Smooth muscle cell (in vitro differentiated cells): Measurements from ENCODE around the gene BMP10. TPM values are rescaled to one million over a fixed set of nuclear protein-coding genes. Genes with fewer than 3 reads are reported as not detected.

Experiments used
- DNase-seq: peaks from one replicate; lab custom pipeline; 2025; ENCODE audit not compliant: unreplicated experiment; lab: John Stamatoyannopoulos, UW
- H2AFZ ChIP-seq: fragments of 200-600 bp; sonication (generic); 2 replicates; pipeline ENCODE4 v1.6.0; 2016; ENCODE audit warnings: antibody characterized with exemption, low read depth, mild to moderate bottlenecking
- H3F3A ChIP-seq: fragments of 200-600 bp; sonication (generic); 2 replicates; pipeline ENCODE4 v1.6.0; 2017; ENCODE audit warnings: antibody characterized with exemption, low read depth
- H3K27ac ChIP-seq: fragments of 200-600 bp; sonication (generic); 2 replicates; pipeline ENCODE4 v1.5.1; 2016; ENCODE audit warnings: low read depth, mild to moderate bottlenecking
- H3K27me3 ChIP-seq: fragments of 200-600 bp; sonication (generic); 2 replicates; pipeline ENCODE4 v1.6.1; 2016; ENCODE audit warnings: low read depth, mild to moderate bottlenecking
- H3K36me3 ChIP-seq: fragments of 200-600 bp; sonication (generic); 2 replicates; pipeline ENCODE4 v1.5.1; 2016; ENCODE audit warnings: low read depth
- H3K4me1 ChIP-seq: fragments of 200-600 bp; sonication (generic); 2 replicates; pipeline ENCODE4 v1.5.1; 2016; ENCODE audit warnings: low read depth
- H3K4me2 ChIP-seq: fragments of 200-600 bp; sonication (generic); 2 replicates; pipeline ENCODE4 v1.6.0; 2016; ENCODE audit warnings: mild to moderate bottlenecking
- H3K4me3 ChIP-seq: fragments of 200-600 bp; sonication (generic); 2 replicates; pipeline ENCODE4 v1.5.1; 2016; ENCODE audit warnings: mild to moderate bottlenecking
- H3K79me2 ChIP-seq: fragments of 200-600 bp; sonication (generic); 2 replicates; pipeline ENCODE4 v1.6.0; 2016; ENCODE audit warnings: low read depth, mild to moderate bottlenecking
- H3K9ac ChIP-seq: fragments of 200-600 bp; sonication (generic); 2 replicates; pipeline ENCODE4 v1.6.0; 2016; ENCODE audit warnings: low read depth
- H3K9me3 ChIP-seq: fragments of 200-600 bp; sonication (generic); replicated peaks from 2 replicates; pipeline ENCODE4 v1.5.1; 2016; ENCODE audit warnings: low read depth
- H4K20me1 ChIP-seq: fragments of 200-600 bp; sonication (generic); 2 replicates; pipeline ENCODE4 v1.6.0; 2016; ENCODE audit warnings: low read depth
- CTCF ChIP-seq: fragments of 200-600 bp; sonication (generic); IDR thresholded peaks from 2 replicates; pipeline ENCODE4 v1.5.1; 2017; ENCODE audit warnings: borderline replicate concordance, mild to moderate bottlenecking, antibody characterized with exemption; ENCODE audit not compliant: insufficient read depth, poor library complexity, severe bottlenecking
- WGBS: methylation state at CpG from one replicate; pipeline ENCODE4 v1.1.7; 2016; ENCODE audit warnings: low lambda C conversion rate; 5-methylcytosine and 5-hydroxymethylcytosine counted together
- polyA plus RNA-seq: library from polyadenylated mRNA; unstranded; fragments of >200 nt; fragmentation: Nextera tagmentation; extraction: Ambion mirVana; gene quantifications from 2 replicates; pipeline ENCODE4 v1.2.1, GENCODE V29; 2016
- total RNA-seq: library from RNA; depleted of rRNA; stranded (reverse); fragments of >200 nt; gene quantifications from 2 replicates; pipeline ENCODE4 v1.2.3, GENCODE V29; 2014

The BMP10 gene
- total and polyA plus RNA-seq, 2 experiments from 2014 or later = not detected

GRCh38 chr2:68889021-68889420, 17.8 kb upstream of the BMP10 start:
- no peak for DNase-seq
- no peak for TF ChIP-seq CTCF
- Histone ChIP-seq H3K27me3 (peaks cover 18% of the 10 kb centered on the region), H3F3A (peaks cover 5% of the 10 kb centered on the region), H3K9ac (no peak overlapping the region), H3K9me3 (no peaks in the 10 kb centered on the region), H3K79me2 (no peaks in the 10 kb centered on the region), H3K27ac (no peak overlapping the region), H3K4me1 (no peaks in the 10 kb centered on the region), H3K36me3 (no peaks in the 10 kb centered on the region), H2AFZ (no peak overlapping the region), H3K4me3 (no peak overlapping the region), H3K4me2 (no peak overlapping the region), H4K20me1 (no peaks in the 10 kb centered on the region)
- WGBS = 86% methylated on average over 1 of the region's 1 CpG

- H3K9ac ChIP-seq = no peak overlapping the region
- no peaks in the 10 kb centered on the region for H3K4me1 ChIP-seq
- peaks cover 5% of the 10 kb centered on the region for H3F3A ChIP-seq
- WGBS = 90% methylated on average over 4 of the region's 4 CpGs
- no peak overlapping the region for H3K4me3 ChIP-seq
- no peaks in the 10 kb centered on the region for H4K20me1 ChIP-seq
- no peak overlapping the region for H3K27ac ChIP-seq
- no peaks in the 10 kb centered on the region for H3K36me3 ChIP-seq
- no peak overlapping the region for H2AFZ ChIP-seq
- no peaks in the 10 kb centered on the region for H3K79me2 ChIP-seq
- H3K27me3 ChIP-seq = peaks cover 13% of the 10 kb centered on the region
- H3K4me2 ChIP-seq = no peak overlapping the region
- no peak for TF ChIP-seq CTCF
- DNase-seq = no peak
- no peaks in the 10 kb centered on the region for H3K9me3 ChIP-seq
Observed at GRCh38 chr2:68888038-68888704, 17.0 kb upstream of the BMP10 start.

- Histone ChIP-seq H3K27me3 (peaks cover 19% of the 10 kb centered on the region), H3K9me3 (no peaks in the 10 kb centered on the region)
- WGBS = 77% methylated on average over 3 of the region's 3 CpGs
Observed at GRCh38 chr2:68885811-68886075, 14.5 kb upstream of the BMP10 start.

More at GRCh38 chr2:68885811-68886075, 14.5 kb upstream of the BMP10 start:
- Histone ChIP-seq H3K79me2 (no peaks in the 10 kb centered on the region), H3K4me3 (no peak overlapping the region), H3K9ac (no peak overlapping the region), H4K20me1 (no peaks in the 10 kb centered on the region), H3K27ac (no peak overlapping the region), H3F3A (peaks cover 5% of the 10 kb centered on the region), H3K4me2 (no peak overlapping the region), H3K4me1 (no peaks in the 10 kb centered on the region), H3K36me3 (no peaks in the 10 kb centered on the region), H2AFZ (no peak overlapping the region)
- no peak for DNase-seq
- TF ChIP-seq CTCF = no peak
